ENCODE measurements around the gene ASPSCR1. TPM values are rescaled to one million over a fixed set of nuclear protein-coding genes. Genes with fewer than 3 reads are reported as not detected.

The ASPSCR1 gene
- total and polyA plus RNA-seq, 2 of the 13 experiments (the other 11 are each of a cell fraction or from before 2014, with no cell fraction given): 274 to 314 TPM

DNA sequence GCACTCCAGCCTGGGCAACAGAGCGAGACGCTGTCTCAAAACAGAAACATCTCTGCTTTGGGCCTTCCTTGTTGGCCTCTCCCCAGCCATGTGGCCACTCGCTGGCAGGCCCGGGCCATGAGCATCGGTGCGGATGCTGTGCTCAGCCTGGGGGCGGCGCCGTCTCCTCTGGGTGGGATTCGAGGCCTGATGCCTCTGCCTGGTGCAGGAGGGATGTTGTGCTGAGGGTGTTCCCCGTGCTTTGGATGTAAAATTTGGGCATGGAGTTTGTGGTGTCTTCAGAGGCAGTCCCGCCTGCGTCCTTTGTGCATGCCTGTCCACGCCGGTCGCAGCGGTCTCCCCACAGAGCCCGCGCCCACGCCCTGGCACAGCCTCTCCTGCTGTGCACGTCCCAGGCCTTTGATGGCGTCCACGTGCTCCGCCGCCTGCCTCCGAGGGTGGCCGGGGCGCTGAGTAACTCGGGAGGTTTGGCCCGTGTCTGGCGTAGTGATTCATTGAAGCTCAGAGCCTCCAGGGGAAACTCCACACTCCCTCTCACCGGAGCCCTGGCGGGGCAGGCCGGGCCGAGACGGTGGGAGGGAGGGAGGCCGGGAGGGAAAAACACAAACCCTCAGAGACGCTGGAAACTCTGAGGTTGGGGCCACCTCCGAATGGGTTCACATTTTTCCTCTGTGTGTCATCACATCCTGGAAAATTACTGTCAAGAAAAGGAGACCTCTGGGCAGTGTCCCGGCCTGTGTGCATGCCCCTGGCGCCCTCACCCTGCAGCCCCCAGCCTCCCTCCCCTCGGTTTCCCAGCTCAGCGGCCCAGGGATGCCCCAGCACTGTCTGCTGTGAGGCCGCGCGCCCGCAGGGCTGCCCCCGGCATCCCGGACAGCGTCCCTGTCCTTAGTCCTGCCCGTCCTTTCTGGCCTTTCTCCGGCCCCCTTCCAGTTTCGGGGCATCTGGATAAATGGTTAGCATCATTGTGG, 26.3 kb downstream of the ASPSCR1 start (continued):
- no peak for TF ChIP-seq FOXK2 (IDR thresholded peaks at IDR 0.05)
- TF ChIP-seq SAFB2 (CRISPR knock-in tag; IDR thresholded peaks at IDR 0.05; ENCODE audit: borderline replicate concordance, low read depth): peak; percentile 81; the same call in 1 of the 2 replicates
- no peak for TF ChIP-seq ATF1 (CRISPR knock-in tag; IDR thresholded peaks at IDR 0.05)
- TF ChIP-seq ZNF776 (CRISPR knock-in tag; IDR thresholded peaks at IDR 0.05): peak; percentile 60; the same call in 1 of the 2 replicates
- TF ChIP-seq ZC3H4 (CRISPR knock-in tag; IDR thresholded peaks at IDR 0.05; ENCODE audit: borderline replicate concordance): peak; percentile 64; the same call in 1 of the 2 replicates
- peak; percentile 96 for TF ChIP-seq FOSL2 (CRISPR knock-in tag; IDR thresholded peaks at IDR 0.05)
- TF ChIP-seq ATRX (CRISPR knock-in tag; IDR thresholded peaks at IDR 0.05; ENCODE audit: borderline replicate concordance): no peak
- TF ChIP-seq, protein P1, sequence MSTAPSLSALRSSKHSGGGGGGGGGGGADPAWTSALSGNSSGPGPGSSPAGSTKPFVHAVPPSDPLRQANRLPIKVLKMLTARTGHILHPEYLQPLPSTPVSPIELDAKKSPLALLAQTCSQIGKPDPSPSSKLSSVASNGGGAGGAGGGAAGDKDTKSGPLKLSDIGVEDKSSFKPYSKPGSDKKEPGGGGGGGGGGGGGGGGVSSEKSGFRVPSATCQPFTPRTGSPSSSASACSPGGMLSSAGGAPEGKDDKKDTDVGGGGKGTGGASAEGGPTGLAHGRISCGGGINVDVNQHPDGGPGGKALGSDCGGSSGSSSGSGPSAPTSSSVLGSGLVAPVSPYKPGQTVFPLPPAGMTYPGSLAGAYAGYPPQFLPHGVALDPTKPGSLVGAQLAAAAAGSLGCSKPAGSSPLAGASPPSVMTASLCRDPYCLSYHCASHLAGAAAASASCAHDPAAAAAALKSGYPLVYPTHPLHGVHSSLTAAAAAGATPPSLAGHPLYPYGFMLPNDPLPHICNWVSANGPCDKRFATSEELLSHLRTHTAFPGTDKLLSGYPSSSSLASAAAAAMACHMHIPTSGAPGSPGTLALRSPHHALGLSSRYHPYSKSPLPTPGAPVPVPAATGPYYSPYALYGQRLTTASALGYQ (CRISPR knock-in tag; IDR thresholded peaks at IDR 0.05): peak; percentile 76; the same call in 1 of the 2 replicates
- TF ChIP-seq, protein P2, sequence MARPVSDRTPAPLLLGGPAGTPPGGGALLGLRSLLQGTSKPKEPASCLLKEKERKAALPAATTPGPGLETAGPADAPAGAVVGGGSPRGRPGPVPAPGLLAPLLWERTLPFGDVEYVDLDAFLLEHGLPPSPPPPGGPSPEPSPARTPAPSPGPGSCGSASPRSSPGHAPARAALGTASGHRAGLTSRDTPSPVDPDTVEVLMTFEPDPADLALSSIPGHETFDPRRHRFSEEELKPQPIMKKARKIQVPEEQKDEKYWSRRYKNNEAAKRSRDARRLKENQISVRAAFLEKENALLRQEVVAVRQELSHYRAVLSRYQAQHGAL (CRISPR knock-in tag; IDR thresholded peaks at IDR 0.05; ENCODE audit: not compliant biosample characterization): peak; percentile 51
- TF ChIP-seq ELF4 (CRISPR knock-in tag; IDR thresholded peaks at IDR 0.05; ENCODE audit: borderline replicate concordance): no peak
- peak; percentile 86 for TF ChIP-seq ATF3 (CRISPR knock-in tag; IDR thresholded peaks at IDR 0.05)
- TF ChIP-seq ZFP36L1 (CRISPR knock-in tag; IDR thresholded peaks at IDR 0.05): peak; percentile 94; the same call in 1 of the 2 replicates
- TF ChIP-seq ZNF512B (CRISPR knock-in tag; IDR thresholded peaks at IDR 0.05; ENCODE audit: borderline replicate concordance): 0 out of 2 replicates have a peak, but pooled peaks have one; percentile 20
- TF ChIP-seq ZMAT3 (CRISPR knock-in tag; conservative IDR thresholded peaks at IDR 0.05): peak; percentile 79; the same call in 1 of the 2 replicates
- peak; percentile 82 for TF ChIP-seq ZBTB43 (CRISPR knock-in tag; conservative IDR thresholded peaks at IDR 0.05)
- TF ChIP-seq, protein P3, sequence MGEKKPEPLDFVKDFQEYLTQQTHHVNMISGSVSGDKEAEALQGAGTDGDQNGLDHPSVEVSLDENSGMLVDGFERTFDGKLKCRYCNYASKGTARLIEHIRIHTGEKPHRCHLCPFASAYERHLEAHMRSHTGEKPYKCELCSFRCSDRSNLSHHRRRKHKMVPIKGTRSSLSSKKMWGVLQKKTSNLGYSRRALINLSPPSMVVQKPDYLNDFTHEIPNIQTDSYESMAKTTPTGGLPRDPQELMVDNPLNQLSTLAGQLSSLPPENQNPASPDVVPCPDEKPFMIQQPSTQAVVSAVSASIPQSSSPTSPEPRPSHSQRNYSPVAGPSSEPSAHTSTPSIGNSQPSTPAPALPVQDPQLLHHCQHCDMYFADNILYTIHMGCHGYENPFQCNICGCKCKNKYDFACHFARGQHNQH (CRISPR knock-in tag; IDR thresholded peaks at IDR 0.05): peak; percentile 79
- no peak for TF ChIP-seq ZNF17 (CRISPR knock-in tag; IDR thresholded peaks at IDR 0.05)
- peak; percentile 91 for TF ChIP-seq MXD3 (CRISPR knock-in tag; IDR thresholded peaks at IDR 0.05)
- TF ChIP-seq GATAD1 (CRISPR knock-in tag; IDR thresholded peaks at IDR 0.05): peak; percentile 79
